CD4-positive, alpha-beta T cell treated with Interleukin-6 for 4 hours (primary cell): Measurements from ENCODE around the gene SLIT1.
"Not testable (repeated sequence)": the region's sequence is repeated elsewhere in the genome, so short reads cannot be mapped to it uniquely, and the experiment has no call there.

Source experiments
- DNase-seq: peaks from one replicate; pipeline ENCODE4 v3.0.0-alpha.2; 2020; ENCODE audit warnings: mixed read lengths

SLIT1 gene

GRCh38 chr10:97039538-97040247 is 146.1 kb downstream of the SLIT1 start:
- no peak for DNase-seq

GRCh38 chr10:97038688-97039087 is 147.1 kb downstream of the SLIT1 start:
- no peak for DNase-seq

- DNase-seq: peak; percentile 77
Observed at GRCh38 chr10:97037365-97038361, 148.1 kb downstream of the SLIT1 start.

GRCh38 chr10:97034958-97035769 is 150.6 kb downstream of the SLIT1 start:
- DNase-seq: no peak

- no peak for DNase-seq
Observed at GRCh38 chr10:97034301-97034700, 151.5 kb downstream of the SLIT1 start.

DNA sequence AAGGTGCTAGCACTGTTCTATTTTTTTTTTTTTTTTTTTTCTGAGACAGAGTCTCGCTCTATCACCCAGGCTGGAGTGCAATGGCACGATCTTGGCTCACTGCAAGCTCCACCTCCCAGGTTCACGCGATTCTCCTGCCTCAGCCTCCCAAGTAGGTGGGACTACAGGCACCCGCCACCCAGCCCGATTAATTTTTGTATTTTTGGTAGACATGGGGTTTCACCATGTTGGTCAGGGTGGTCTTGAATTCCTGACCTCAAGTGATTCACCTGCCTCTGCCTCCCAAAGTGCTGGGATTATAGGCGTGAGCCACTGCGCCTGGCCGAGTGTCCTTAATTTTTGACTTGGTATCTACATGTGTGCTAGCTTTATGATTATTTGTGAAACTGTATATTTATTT is 151.9 kb downstream of the SLIT1 start:
- not testable (repeated sequence) for DNase-seq

GRCh38 chr10:97032624-97033023 is 153.1 kb downstream of the SLIT1 start:
- no peak for DNase-seq

GRCh38 chr10:97031459-97031858 is 154.3 kb downstream of the SLIT1 start:
- no peak for DNase-seq

DNA sequence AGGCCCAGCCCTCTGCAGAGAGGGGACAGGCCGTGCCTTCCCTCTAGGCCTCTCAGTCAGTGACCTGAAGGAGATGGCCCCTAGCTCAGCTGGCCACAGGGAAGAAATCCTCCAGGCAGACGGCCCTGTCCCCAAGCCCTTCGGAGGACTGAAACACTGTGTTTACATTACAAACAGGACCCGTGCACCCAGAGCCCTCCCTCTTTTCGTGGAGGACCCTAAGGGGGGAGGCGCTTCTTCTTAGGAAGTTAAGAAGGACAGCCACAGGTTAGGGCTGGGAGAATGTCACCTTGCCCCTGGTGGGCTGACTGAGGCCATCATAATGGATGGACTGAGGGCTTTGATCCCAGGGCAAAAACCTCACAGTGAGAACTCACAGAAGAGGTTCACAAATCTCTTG is 154.9 kb downstream of the SLIT1 start:
- DNase-seq: no peak

DNA sequence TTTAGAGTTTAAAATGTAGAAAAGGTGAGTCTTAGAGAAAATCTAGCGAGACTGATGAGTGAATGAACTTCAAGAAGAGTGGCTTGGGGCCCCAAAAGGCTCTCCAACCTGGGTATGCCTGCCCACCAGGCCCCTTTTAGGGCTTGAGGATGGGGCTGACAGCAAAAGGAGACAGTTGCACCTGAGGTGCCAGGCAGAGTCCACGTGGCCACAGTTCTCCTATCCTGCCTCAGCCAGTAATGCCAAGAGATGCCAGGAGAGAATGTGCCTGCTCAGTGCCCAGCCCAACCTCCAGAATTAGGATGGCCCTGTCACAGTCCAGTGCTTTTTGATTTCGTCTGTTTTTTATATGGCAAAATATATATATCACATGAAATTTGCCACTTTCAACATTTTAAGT is 156.5 kb downstream of the SLIT1 start:
- no peak for DNase-seq

DNA sequence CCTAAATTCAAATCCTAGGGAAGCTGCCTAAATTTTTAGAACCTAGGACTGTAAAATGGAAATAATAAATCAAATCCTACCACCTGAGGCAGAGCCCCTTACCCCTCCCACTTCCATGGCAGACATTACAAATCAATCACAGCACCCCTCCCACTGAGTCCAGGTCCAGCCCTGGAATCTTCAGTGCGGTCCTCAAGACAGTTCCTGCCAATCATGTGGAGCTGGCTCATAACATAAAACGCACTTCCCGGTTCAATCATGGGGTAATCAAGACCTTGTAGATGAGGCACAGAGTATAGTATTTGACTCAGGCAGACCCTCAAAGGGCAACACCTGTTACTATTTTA is 157.0 kb downstream of the SLIT1 start:
- no peak for DNase-seq

GRCh38 chr10:97028126-97028831 is 157.5 kb downstream of the SLIT1 start:
- DNase-seq: no peak

DNA sequence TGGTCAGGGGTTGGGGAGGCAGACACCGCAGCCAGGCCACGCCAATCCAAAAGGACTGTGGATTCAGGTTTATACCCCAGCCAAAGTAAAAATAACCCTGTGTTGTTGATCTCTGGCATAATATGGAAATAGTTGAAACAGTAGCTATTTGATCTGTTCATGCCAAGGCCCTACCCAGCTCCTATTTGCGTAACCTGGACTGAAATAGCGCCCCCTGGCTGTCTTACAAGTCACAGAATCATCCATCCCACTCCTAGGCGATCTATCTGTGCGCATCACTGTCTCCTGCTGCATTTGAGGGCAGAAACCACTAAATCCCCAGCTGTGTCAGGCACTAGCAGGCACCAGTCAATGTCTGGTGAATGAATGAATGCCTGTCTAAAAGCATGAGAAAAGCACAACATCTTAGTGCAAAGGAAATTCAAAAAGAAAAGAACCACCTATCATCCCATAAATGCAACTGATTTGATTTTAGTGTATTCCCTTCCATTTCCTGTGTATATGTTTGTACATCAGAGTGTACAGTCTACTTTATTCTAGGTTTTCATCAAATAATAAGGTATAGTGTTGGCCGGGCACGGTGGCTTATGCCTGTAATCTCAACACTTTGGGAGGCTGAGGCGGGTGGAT is 160.0 kb downstream of the SLIT1 start:
- peak; percentile 57 for DNase-seq

DNA sequence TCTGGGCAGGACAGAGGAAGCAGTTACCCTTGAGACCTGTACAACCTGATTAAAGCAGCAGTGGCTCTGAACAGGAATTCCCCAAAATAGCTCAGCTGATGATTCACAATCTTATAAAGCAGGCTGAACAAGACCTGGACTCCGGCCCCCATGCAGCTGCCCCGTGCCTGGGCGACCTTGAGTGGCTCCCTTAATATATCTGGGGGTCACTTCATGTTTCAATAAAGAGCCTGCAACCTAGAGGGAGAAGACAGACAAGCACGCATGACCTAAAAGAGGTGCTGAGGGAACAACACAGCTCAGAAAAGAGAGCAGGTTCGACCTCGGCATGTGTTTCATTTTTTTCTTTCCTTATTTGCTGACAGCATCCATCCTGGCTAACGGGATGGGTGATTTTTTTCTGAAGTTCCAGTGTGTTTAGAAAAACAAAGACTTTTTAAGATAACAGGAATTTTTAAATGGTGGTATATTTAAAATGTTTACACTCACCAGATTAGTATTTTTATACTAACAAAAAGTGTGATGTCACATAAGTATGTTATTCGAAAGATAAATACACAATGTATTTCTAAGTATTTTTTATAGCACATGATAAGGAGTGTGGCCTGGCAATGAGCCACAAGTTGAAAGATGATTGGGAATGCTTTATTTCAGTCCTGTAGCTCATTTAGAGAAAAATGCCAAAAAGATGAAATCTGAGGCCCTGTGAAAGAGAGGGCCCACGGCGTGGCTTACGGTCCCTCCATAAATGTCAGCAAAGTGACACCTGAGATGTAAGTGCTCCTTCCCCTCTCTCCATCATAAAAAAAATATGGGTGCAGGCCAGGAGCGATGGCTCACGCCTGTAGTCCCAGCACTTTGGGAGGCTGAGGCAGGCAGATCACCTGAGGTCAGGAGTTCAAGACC is 161.3 kb downstream of the SLIT1 start:
- DNase-seq: no peak

- DNase-seq: no peak
Observed at GRCh38 chr10:97023401-97024167, 162.2 kb downstream of the SLIT1 start.

DNA sequence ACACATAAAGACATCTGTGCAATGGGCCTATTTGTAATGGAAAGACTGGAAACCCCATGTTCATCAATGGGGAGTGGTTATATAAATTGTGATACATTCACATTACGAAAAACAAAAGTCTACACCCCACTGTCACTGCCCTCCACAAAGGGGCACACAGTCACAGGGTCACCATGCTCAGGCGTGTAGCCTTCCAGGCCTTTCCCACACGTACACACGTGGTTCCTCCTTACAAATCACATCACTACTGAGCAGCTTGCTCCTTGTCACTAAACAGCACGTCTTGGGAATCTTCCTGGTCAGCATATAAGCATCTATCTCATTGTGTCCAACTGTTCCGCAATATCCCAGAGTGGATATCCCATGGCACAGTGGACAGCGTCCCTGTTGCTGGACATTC is 163.1 kb downstream of the SLIT1 start:
- no peak for DNase-seq

GRCh38 chr10:97020452-97021400 is 165.0 kb downstream of the SLIT1 start:
- no peak for DNase-seq

GRCh38 chr10:97019213-97019844 is 166.4 kb downstream of the SLIT1 start:
- DNase-seq: no peak
